Left ventricle myocardium superior (tissue), 1 donor: ENCODE measurements around the gene C2CD5. TPM values are rescaled to one million over a fixed set of nuclear protein-coding genes. Genes with fewer than 3 reads are reported as not detected.
"Not testable (repeated sequence)": the region's sequence is repeated elsewhere in the genome, so short reads cannot be mapped to it uniquely, and the experiment has no call there.

Source experiments
- ATAC-seq: fragments of 200-7000 bp; cut with Tn5 transposase; one replicate; pipeline ENCODE4 v1.9.1; 2020; ENCODE audit warnings: mild to moderate bottlenecking, moderate library complexity
- DNase-seq: peaks from one replicate; pipeline ENCODE4 v3.0.0-alpha.2; 2020
- intact Hi-C: fragments of 100-400 bp; cut with micrococcal nuclease; formaldehyde crosslinking; loops from one replicate; pipeline ENCODE4 v1.11.0; 2022
- total RNA-seq: library from RNA; stranded (reverse); fragmentation: NEBNext Ultra II Directional; extraction: Animal tissue kit (Norgen Biotek cat#: 25700); gene quantifications from one replicate; pipeline ENCODE4 v1.2.1, GENCODE V29; 2021
- donor health status: DM: no; HTN: yes; CAD: no; lungs with severe emphysema.

C2CD5 gene
- total RNA-seq, 1 donor from 2014 or later: 25.4 TPM

DNA sequence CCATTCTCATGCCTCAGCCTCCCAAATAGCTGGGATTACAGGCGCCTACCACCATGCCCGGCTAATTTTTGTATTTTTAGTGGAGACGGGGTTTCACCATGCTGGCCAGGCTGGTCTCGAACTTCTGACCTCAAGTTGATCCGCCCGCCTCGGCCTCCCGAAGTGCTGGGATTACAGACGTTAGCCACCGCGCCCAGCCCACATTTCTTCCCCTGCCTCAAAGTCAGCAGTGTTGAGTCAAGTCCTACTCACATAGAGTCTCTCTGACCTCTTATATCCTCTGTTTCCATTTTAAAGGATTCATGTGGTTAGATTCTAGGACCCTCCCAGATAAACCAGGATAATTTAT, 100.1 kb downstream of the C2CD5 start:
- intact Hi-C loops: loop anchor here (5.0 kb wide), 2 partner anchors 347 to 362 kb away; no protein-coding TSS in a partner anchor
- not testable (repeated sequence) for ATAC-seq, DNase-seq

- DNase-seq (peak; percentile 31), ATAC-seq (peak; percentile 98)
- intact Hi-C loops: loop anchor here (5.0 kb wide), 2 partner anchors 346 to 361 kb away; no protein-coding TSS in a partner anchor
Observed at GRCh38 chr12:22443379-22444316, 100.7 kb downstream of the C2CD5 start.

DNA sequence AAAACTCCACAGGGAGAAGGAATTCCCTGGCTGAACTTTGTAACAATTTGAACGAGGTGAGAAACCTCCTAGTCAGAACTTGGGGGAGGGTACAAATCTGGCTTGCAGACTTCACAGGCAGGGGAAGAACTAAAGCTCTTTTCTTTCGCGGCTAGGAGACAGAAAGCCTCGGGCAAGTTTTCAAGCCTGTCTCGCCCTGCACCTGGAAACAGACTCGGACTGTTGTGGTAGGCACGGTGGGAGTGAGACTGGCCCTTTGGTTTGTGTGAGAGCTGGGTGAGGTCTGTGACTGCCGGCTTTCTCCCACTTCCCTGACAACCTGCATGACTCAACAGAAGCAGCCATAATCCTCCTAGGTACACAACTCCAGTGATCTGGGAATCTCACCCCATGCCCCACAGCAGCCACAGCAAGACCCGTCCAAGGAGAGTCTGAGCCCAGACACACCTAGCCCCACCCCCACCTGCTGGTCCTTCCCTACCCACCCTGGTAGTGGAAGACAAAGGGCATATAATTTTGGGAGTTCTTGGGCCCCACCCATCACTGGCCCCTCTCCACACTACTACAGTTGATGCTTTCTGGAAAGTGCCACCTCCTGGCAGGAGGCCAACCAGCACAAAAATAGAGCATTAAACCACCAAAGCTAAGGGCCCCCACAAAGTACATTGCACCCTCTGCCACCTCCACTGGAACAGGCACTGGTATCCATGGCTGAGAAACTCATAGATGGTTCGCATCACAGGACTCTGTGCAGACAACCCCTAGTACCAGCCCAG, 107.1 kb downstream of the C2CD5 start:
- DNase-seq (no peak), ATAC-seq (no peak)
- intact Hi-C loops: no loop called here

- intact Hi-C loops: no loop called here
- DNase-seq (no peak), ATAC-seq (no peak)
Observed at GRCh38 chr12:22435583-22435982, 108.8 kb downstream of the C2CD5 start.

- DNase-seq (no peak), ATAC-seq (no peak)
- intact Hi-C loops: no loop called here
Observed at GRCh38 chr12:22431693-22432251, 112.6 kb downstream of the C2CD5 start.

- ATAC-seq: no peak
- intact Hi-C loops: no loop called here
- DNase-seq: no peak
Observed at GRCh38 chr12:22416801-22417200, 127.5 kb downstream of the C2CD5 start.

DNA sequence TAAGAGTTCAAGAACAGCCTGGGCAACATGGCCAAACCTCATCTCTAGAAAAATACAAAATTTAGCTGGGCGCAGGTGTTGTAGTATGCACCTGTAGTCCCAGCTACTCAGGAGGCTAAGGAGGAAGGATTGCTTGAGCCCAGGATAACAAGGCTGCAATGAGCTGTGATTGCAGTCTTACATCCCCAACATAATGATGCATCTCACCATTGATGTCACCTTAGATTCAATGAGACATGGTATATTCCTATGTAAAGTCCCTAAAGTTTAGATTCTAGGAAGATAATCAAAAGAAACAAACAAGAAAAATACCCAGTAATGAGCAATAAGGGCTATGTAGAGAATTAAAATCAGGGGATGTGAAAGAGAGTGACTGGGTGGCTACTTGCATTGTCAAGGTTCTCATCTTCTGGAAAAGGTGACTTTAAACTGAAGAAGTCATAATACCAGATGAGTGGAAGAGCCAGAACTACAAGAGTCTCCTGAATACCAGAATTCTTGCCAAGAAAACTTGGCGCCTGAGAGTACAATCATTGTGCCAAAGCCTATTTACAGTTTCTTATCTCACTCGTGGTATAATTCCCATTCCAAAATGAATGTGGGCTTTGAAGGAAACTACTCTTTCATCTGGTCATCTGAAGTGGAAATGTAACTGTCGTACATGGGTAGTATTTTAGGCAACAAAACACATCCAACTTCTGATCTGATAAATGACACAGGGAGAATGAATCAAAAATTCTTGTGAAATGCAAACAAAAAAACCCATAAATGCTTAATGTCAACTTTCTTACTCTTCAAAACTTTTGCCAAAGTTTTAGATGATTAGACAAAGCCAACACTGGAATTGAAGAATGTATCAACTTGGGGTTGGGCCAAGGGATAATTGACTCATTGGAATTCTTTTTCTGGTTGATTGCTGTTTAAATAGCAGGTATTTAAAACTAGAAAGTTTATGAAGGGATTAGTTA, 128.7 kb downstream of the C2CD5 start:
- ATAC-seq (peak; percentile 90), DNase-seq (no peak)
- intact Hi-C loops: no loop called here

GRCh38 chr12:22414742-22415141, 129.6 kb downstream of the C2CD5 start:
- ATAC-seq: no peak
- intact Hi-C loops: no loop called here
- DNase-seq: no peak

GRCh38 chr12:22413592-22413991, 130.8 kb downstream of the C2CD5 start:
- ATAC-seq (peak; percentile 95), DNase-seq (no peak)
- intact Hi-C loops: no loop called here

GRCh38 chr12:22412581-22412980, 131.8 kb downstream of the C2CD5 start:
- DNase-seq: no peak
- no peak for ATAC-seq
- intact Hi-C loops: no loop called here

- intact Hi-C loops: no loop called here
- ATAC-seq (no peak), DNase-seq (no peak)
Observed at GRCh38 chr12:22410486-22410885, 133.9 kb downstream of the C2CD5 start.

DNA sequence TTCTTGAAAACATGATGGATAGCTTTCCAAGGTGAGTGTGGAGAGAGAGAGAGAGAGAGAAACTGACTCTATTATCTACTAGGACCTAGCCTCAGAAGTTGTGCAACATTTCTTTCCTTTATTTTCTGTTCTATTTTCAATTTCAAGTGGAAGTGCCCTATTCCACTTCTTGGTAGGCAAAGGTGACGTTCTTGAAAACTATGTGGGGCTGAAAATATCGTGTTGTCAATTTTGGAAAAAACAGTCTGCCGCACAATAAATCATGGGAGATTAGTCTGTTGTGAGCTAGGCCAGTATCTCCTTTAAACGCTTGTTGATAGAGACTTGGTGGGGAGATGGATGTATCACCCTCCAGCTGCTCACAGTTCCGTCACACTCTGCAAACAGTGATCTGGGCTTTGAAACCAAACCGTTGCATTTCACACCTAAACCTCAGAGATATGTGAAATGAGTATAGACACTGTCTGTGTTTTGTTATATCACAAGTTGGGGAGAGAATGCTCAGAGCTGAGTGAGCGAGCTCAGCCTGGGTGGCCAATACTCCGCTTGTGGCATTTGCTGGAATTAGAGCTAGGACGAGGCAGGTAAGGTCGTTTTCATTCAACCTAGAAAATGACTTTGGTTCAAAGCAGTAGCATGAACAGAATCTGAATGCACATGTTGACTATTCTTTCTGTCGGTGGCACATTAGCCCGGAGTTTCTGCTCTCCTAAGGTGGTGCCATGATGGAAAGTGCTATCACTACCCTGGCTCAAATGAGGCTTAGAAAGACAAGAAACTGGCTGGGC, 134.8 kb downstream of the C2CD5 start:
- DNase-seq (no peak), ATAC-seq (no peak)
- intact Hi-C loops: no loop called here

- DNase-seq (no peak), ATAC-seq (no peak)
- intact Hi-C loops: no loop called here
Observed at GRCh38 chr12:22408610-22409376, 135.5 kb downstream of the C2CD5 start.

DNA sequence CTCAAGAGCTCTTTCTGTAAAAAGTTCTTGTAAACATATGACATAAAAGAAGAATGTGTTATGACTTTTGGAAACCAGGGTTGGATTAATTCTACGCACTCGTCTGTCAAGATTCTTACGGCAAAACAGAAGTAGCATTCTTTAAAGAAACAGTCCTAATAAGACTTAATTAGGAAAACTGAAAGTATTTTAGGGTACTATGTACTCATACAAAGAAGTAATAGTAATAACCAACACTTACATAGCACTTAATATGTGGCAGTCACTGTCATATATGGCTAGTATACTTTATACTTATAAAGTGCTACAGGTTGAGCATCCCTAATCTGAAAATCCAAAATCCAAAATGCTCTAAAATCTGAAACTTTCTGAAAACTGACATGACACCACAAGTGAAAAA, 136.9 kb downstream of the C2CD5 start:
- no peak for DNase-seq
- no peak for ATAC-seq
- intact Hi-C loops: no loop called here

GRCh38 chr12:22406627-22407026, 137.7 kb downstream of the C2CD5 start:
- DNase-seq: no peak
- intact Hi-C loops: no loop called here
- ATAC-seq: no peak

- intact Hi-C loops: no loop called here
- no peak for ATAC-seq
- no peak for DNase-seq
Observed at GRCh38 chr12:22399464-22400180, 144.7 kb downstream of the C2CD5 start.
